HG03439 (cell line): ENCODE results near the gene KCNIP4.
"Not testable (repeated sequence)": the region's sequence is repeated elsewhere in the genome, so short reads cannot be mapped to it uniquely, and the experiment has no call there.

ENCODE experiments used
- ATAC-seq: cut with Tn5 transposase; IDR thresholded peaks from one replicate; pipeline ENCODE4 v1.9.1; 2021; ENCODE audit warnings: mild to moderate bottlenecking, moderate library complexity; ENCODE audit not compliant: unreplicated experiment

KCNIP4 gene

GRCh38 chr4:21948347-21949072 is at the start of gene KCNIP4:
Gene KCNIP4 (minus strand): TSS chr4:21948772.
- no peak for ATAC-seq

- ATAC-seq, result not testable (repeated sequence)
Observed at GRCh38 chr4:21996618-21997017, 48.0 kb upstream of the KCNIP4 start.

GRCh38 chr4:21992330-21992729 is 43.8 kb upstream of the KCNIP4 start:
- no peak for ATAC-seq

GRCh38 chr4:21991562-21991961 is 43.0 kb upstream of the KCNIP4 start:
- ATAC-seq, result no peak

- ATAC-seq, result no peak
Observed at GRCh38 chr4:21991050-21991449, 42.5 kb upstream of the KCNIP4 start.

- ATAC-seq, result no peak
Observed at GRCh38 chr4:21989351-21989750, 40.8 kb upstream of the KCNIP4 start.

GRCh38 chr4:21986307-21986706 is 37.7 kb upstream of the KCNIP4 start:
- no peak for ATAC-seq

- ATAC-seq, result no peak
Observed at GRCh38 chr4:21982087-21982486, 33.5 kb upstream of the KCNIP4 start.

GRCh38 chr4:21979196-21979595 is 30.6 kb upstream of the KCNIP4 start:
- no peak for ATAC-seq

- ATAC-seq, result no peak
Observed at GRCh38 chr4:21976166-21976565, 27.6 kb upstream of the KCNIP4 start.

- ATAC-seq, result no peak
Observed at GRCh38 chr4:21973850-21974249, 25.3 kb upstream of the KCNIP4 start.

GRCh38 chr4:21964762-21965319 is 16.3 kb upstream of the KCNIP4 start:
- no peak for ATAC-seq

GRCh38 chr4:21962691-21963090 is 14.1 kb upstream of the KCNIP4 start:
- ATAC-seq, result no peak

- no peak for ATAC-seq
Observed at GRCh38 chr4:21960793-21961192, 12.2 kb upstream of the KCNIP4 start.

GRCh38 chr4:21954916-21955315 is 6.3 kb upstream of the KCNIP4 start:
- no peak for ATAC-seq

- ATAC-seq, result no peak
Observed at GRCh38 chr4:21953653-21954052, 5.1 kb upstream of the KCNIP4 start.

GRCh38 chr4:21952549-21952948 is 4.0 kb upstream of the KCNIP4 start:
- no peak for ATAC-seq

GRCh38 chr4:21949073-21949457 is 493 bp upstream of the KCNIP4 start:
- ATAC-seq, result no peak

- ATAC-seq, result no peak
Observed at GRCh38 chr4:21947791-21948346, 703 bp downstream of the KCNIP4 start.

GRCh38 chr4:21946858-21947257 is 1.7 kb downstream of the KCNIP4 start:
- ATAC-seq, result no peak

GRCh38 chr4:21921526-21922180 is 26.9 kb downstream of the KCNIP4 start:
- ATAC-seq, result no peak

GRCh38 chr4:21915761-21916160 is 32.8 kb downstream of the KCNIP4 start:
- ATAC-seq, result no peak
